Memory B cell (primary cell): ENCODE results near the gene AFAP1.

Experiments
- ATAC-seq: fragments of 150-1000 bp; cut with Tn5 transposase; 2 replicates; pipeline ENCODE4 v1.10.0; 2021; ENCODE audit warnings: low read depth, mild to moderate bottlenecking, moderate library complexity
- DNase-seq, 2 donors: peaks; one replicate each; pipeline ENCODE4 v3.0.0; 2022; ENCODE audit warnings: low spot score in 2 of 2
- H3K27ac Mint-ChIP-seq: one replicate; pipeline ENCODE4 v1.8.0; 2022; ENCODE audit warnings: mild to moderate bottlenecking, moderate library complexity, mixed read lengths
- H3K27me3 Mint-ChIP-seq: one replicate; pipeline ENCODE4 v1.8.0; 2022; ENCODE audit warnings: mixed read lengths
- H3K36me3 Mint-ChIP-seq: one replicate; pipeline ENCODE4 v1.8.0; 2022; ENCODE audit warnings: mild to moderate bottlenecking, mixed read lengths
- H3K4me1 Mint-ChIP-seq: one replicate; pipeline ENCODE4 v1.8.0; 2022; ENCODE audit warnings: mixed read lengths
- H3K4me3 Mint-ChIP-seq: one replicate; pipeline ENCODE4 v1.8.0; 2022; ENCODE audit warnings: mild to moderate bottlenecking, moderate library complexity, mixed read lengths
- H3K9me3 Mint-ChIP-seq: one replicate; pipeline ENCODE4 v1.8.0; 2022; ENCODE audit warnings: mixed read lengths

Gene AFAP1

GRCh38 chr4:7723625-7724024, 216.0 kb downstream of the AFAP1 start:
- Mint-ChIP-seq H3K9me3 (peaks cover 9% of the 10 kb centered on the region), H3K4me1 (no peaks in the 10 kb centered on the region), H3K36me3 (no peaks in the 10 kb centered on the region), H3K27ac (no peak overlapping the region), H3K4me3 (no peak overlapping the region), H3K27me3 (peaks cover 7% of the 10 kb centered on the region)
- no peak for ATAC-seq
- no peak for DNase-seq

- no peaks in the 10 kb centered on the region for H3K36me3 Mint-ChIP-seq
- ATAC-seq = no peak
- peaks cover 6% of the 10 kb centered on the region for H3K27me3 Mint-ChIP-seq
- no peak for DNase-seq
- no peak overlapping the region for H3K4me3 Mint-ChIP-seq
- H3K27ac Mint-ChIP-seq = no peak overlapping the region
- peaks cover 9% of the 10 kb centered on the region for H3K9me3 Mint-ChIP-seq
- H3K4me1 Mint-ChIP-seq = no peaks in the 10 kb centered on the region
Measured at GRCh38 chr4:7722766-7723387, 216.8 kb downstream of the AFAP1 start.

GRCh38 chr4:7721984-7722551, 217.6 kb downstream of the AFAP1 start:
- Mint-ChIP-seq H3K36me3 (no peaks in the 10 kb centered on the region), H3K4me1 (no peaks in the 10 kb centered on the region), H3K9me3 (peaks cover 9% of the 10 kb centered on the region), H3K27me3 (peaks cover 10% of the 10 kb centered on the region), H3K4me3 (no peak overlapping the region), H3K27ac (no peak overlapping the region)
- no peak for DNase-seq
- no peak for ATAC-seq

DNA sequence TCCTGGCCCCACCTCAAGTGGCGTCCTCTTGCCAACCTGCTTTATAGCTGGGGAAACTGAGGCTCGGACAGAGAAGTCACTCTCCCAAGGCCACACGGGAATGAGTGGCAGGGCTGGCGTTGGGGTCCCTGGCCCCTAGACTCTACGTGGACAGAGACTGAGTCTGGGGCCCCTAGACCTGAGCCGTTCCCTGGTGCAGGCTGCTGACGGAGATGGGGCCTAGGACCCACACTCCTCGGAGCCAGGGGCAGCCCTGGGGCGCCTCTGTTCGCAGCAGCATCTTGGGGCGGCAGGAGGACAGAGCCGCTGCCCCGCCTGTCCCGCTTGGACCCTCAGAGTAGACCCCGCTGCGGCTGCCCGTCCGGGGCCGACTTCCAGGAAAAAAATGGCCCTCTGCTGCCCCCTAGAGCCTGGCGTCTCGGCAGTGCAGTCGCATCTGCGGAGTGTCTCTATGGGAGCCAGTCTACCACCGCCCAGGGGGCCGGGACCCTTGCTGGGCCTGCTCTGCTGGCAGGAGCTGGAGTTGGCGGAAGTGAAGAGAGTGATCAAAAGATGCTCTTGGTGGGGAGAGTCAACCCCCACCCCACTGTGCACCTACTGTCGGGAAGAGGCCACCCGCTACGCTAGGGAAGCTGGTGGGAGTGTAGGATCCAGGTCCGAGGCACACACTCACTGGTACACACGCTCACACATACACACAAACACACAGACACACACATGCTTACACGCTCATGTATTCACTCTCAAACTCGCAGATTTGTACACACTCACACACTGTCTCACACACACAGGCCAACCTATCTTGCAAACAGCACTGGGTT, 220.1 kb downstream of the AFAP1 start:
- H3K4me3 Mint-ChIP-seq = no peak overlapping the region
- no peaks in the 10 kb centered on the region for H3K36me3 Mint-ChIP-seq
- H3K9me3 Mint-ChIP-seq = peaks cover 13% of the 10 kb centered on the region
- ATAC-seq (no peak), DNase-seq (no peak)
- H3K27ac Mint-ChIP-seq = no peak overlapping the region
- H3K27me3 Mint-ChIP-seq = peaks cover 19% of the 10 kb centered on the region
- H3K4me1 Mint-ChIP-seq = no peaks in the 10 kb centered on the region

DNA sequence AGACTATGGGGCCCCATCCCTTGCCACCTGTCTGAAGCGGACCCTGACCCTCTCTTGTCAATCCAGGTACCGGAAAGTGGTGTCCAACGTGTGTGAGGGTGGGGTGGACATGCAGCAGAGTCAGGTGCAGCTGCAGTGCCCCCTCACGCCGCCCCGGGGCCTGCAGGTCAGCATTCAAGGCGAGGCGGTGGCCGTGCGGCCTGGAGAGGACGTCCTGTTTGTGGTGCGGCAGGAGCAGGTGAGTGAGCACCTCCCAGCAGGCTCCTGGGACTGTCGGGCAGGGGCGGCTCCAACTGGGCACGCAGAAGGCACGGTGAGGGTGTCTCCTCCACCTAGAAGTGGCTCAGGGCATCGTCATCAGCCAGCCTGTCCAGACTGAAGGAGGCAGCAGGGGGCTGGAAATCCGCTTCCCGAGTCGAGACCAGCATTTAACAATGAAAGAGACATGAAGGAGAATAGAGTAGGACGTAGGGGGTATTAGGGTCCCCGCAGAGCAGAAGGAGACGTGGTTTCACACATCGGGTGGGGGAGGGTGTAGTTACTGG, 221.6 kb downstream of the AFAP1 start:
- H3K4me1 Mint-ChIP-seq = no peaks in the 10 kb centered on the region
- H3K4me3 Mint-ChIP-seq = no peak overlapping the region
- H3K9me3 Mint-ChIP-seq = peaks cover 5% of the 10 kb centered on the region
- H3K36me3 Mint-ChIP-seq = no peaks in the 10 kb centered on the region
- H3K27me3 Mint-ChIP-seq = peaks cover 19% of the 10 kb centered on the region
- DNase-seq (no peak), ATAC-seq (no peak)
- no peak overlapping the region for H3K27ac Mint-ChIP-seq

GRCh38 chr4:7717161-7717560, 222.5 kb downstream of the AFAP1 start:
- no peak overlapping the region for H3K4me3 Mint-ChIP-seq
- H3K4me1 Mint-ChIP-seq = no peaks in the 10 kb centered on the region
- no peak for ATAC-seq
- H3K27ac Mint-ChIP-seq = no peak overlapping the region
- peaks cover 17% of the 10 kb centered on the region for H3K27me3 Mint-ChIP-seq
- no peak for DNase-seq
- peaks cover 5% of the 10 kb centered on the region for H3K9me3 Mint-ChIP-seq
- H3K36me3 Mint-ChIP-seq = no peaks in the 10 kb centered on the region

DNA sequence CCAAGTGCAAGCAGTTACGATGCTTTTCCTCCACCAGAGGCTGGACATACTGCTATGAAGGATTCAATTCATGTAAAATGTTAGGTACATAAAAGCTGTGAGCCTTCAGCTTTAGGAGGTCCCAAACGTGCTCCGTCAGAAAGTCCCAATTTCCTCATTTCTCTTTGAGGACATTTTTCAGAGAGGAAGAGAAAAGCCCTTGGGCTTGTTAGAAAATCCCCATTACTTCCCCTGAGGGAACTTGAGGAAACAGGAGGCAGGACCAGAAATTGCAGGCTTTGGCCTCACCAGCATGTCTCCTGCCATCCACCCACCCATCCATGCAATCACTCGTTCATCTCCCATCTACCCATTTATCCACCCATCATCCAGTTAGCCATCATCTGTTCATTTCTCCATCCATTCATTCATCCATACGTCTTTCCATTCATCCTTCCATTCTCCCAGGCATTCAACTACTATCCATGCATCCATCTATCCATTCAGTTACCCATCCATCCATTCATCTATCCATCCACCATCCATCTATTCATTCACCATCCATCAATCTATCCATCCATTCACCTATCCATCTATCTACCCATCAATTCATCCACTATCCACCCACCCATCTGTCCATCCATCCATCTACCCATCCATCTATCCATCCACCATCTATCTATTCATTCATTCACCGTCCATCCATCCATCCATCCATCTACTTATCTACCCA, 223.5 kb downstream of the AFAP1 start:
- no peak for DNase-seq
- Mint-ChIP-seq H3K27me3 (peaks cover 17% of the 10 kb centered on the region), H3K4me3 (no peak overlapping the region), H3K27ac (no peak overlapping the region), H3K36me3 (no peaks in the 10 kb centered on the region), H3K9me3 (peaks cover 5% of the 10 kb centered on the region), H3K4me1 (no peaks in the 10 kb centered on the region)
- no peak for ATAC-seq

DNA sequence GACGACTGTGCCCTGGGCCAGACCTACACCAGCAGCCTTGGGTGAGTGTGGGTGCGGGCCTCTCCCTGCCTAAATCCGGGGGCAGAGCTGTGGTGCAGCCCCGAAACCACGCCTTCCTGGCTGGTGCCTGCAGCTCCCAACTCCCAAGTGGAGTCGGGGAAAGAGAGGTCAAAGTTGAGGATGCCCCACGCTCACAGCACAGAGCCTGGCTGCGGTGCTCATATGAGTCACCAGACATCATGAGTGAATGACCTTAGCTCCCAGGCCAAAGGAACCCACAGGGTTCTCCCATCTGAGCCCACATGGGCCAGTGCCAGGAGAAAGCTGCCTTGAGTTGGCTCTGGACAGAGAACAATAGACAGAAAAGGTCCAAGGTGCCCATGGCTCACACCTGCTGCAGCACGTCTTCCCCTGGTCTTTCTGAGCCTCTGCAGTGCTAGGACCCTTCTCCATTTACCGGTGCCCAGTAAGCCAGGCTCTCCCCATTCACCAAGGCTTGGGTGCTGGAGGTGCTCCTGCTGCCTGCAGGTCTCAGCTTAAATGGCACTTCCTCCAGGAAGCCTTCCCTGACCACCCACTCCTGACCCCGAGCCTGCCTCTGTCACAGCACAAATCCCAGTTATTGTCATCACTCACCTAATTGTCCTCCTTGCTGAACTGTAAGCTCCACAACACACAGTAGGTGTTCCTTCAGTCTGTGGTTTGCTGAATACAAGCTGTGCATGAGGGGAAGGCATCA, 224.2 kb downstream of the AFAP1 start:
- DNase-seq = no peak
- no peak for ATAC-seq
- Mint-ChIP-seq H3K4me3 (no peak overlapping the region), H3K27ac (no peak overlapping the region), H3K27me3 (peaks cover 17% of the 10 kb centered on the region), H3K36me3 (no peaks in the 10 kb centered on the region), H3K4me1 (no peaks in the 10 kb centered on the region), H3K9me3 (peaks cover 5% of the 10 kb centered on the region)

- DNase-seq = no peak
- no peak overlapping the region for H3K4me3 Mint-ChIP-seq
- peaks cover 5% of the 10 kb centered on the region for H3K9me3 Mint-ChIP-seq
- H3K4me1 Mint-ChIP-seq = no peaks in the 10 kb centered on the region
- H3K27me3 Mint-ChIP-seq = peaks cover 15% of the 10 kb centered on the region
- H3K27ac Mint-ChIP-seq = no peak overlapping the region
- H3K36me3 Mint-ChIP-seq = no peaks in the 10 kb centered on the region
- ATAC-seq = no peak
Measured at GRCh38 chr4:7714738-7715137, 224.9 kb downstream of the AFAP1 start.

DNA sequence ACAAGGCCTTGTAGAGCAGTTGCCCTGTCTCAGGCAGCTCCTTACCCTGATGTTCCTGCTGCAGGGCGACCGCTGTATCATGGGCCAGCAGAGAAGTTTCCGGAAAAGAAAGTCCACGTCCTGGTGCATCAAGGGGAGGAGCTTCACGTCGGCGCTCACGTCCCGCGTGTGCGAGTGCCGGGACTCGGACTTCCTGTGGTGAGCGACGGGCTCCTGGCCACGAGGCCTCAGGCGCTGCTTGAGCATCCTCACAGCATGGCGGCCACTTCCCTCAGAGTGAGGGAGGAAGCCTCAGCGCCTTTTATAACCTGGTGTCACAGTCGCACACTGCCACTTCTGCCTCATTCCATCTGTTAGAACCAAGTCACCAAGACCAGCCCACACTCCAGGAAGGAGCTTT, 225.5 kb downstream of the AFAP1 start:
- no peak for DNase-seq
- peaks cover 5% of the 10 kb centered on the region for H3K9me3 Mint-ChIP-seq
- no peak overlapping the region for H3K4me3 Mint-ChIP-seq
- no peak overlapping the region for H3K27ac Mint-ChIP-seq
- no peaks in the 10 kb centered on the region for H3K36me3 Mint-ChIP-seq
- no peak for ATAC-seq
- H3K27me3 Mint-ChIP-seq = peaks cover 15% of the 10 kb centered on the region
- no peaks in the 10 kb centered on the region for H3K4me1 Mint-ChIP-seq

DNA sequence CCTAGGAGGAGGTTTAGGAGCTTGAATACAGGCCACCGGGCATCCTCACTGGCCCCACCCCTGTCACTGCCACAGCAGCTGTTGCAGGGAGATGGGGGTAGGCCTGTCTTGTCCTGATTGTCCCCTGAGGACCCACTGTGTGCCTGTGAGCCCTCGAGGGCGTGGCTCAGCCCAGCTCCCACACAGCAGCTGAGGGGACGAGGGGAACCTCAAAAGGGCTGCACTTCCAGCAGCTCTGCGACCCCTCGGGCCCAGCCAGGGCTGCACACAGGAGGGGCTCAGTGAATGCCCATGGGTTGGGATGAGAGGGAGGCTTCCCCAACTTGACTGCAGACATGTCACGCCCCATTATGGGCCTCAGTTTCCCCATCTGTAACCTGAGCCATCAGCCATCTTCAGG, 225.9 kb downstream of the AFAP1 start:
- H3K4me1 Mint-ChIP-seq = no peaks in the 10 kb centered on the region

DNA sequence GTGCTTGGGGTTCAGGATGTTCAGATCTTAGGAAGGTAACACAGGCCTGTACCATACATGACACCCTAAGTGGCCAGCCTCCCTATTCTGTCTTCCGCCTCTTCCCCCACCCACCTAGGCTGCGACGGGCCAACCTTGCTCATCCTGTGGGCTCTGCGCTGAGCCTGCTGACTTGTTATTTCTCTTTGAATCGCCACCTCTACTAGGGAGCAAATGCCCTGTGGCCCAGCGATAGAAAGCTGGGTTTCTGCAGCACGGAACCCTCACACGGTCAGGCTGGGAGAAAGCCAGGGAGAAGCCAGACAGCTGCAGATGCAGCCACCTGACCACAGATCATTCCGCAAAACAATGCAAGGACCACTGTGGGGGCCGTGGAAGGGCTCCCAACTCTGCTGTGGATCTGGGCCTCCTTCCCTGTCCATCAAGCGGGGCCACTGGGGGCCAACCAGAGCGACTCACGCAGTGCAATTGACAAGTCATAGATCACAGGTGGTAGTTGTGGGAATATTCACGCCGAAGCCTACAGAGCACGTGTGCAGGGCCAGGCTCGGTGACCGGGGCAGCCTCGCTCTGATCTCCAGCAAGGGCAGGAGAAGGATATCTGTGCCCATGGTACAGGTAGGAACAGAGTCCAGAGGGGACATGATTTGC, 227.5 kb downstream of the AFAP1 start:
- ATAC-seq (no peak), DNase-seq (no peak)
- Mint-ChIP-seq H3K36me3 (no peaks in the 10 kb centered on the region), H3K27ac (no peak overlapping the region), H3K4me1 (no peaks in the 10 kb centered on the region), H3K4me3 (no peak overlapping the region), H3K27me3 (peaks cover 10% of the 10 kb centered on the region), H3K9me3 (peaks cover 5% of the 10 kb centered on the region)

More for the DNA sequence above, 225.9 kb downstream of the AFAP1 start:
- ATAC-seq = no peak
- peaks cover 14% of the 10 kb centered on the region for H3K27me3 Mint-ChIP-seq
- no peak overlapping the region for H3K27ac Mint-ChIP-seq
- H3K9me3 Mint-ChIP-seq = peaks cover 5% of the 10 kb centered on the region
- DNase-seq = no peak
- H3K4me3 Mint-ChIP-seq = no peak overlapping the region
- H3K36me3 Mint-ChIP-seq = no peaks in the 10 kb centered on the region

- no peaks in the 10 kb centered on the region for H3K36me3 Mint-ChIP-seq
- no peak overlapping the region for H3K27ac Mint-ChIP-seq
- H3K4me3 Mint-ChIP-seq = no peak overlapping the region
Measured at GRCh38 chr4:7711307-7711963, 228.2 kb downstream of the AFAP1 start.

More at GRCh38 chr4:7711307-7711963, 228.2 kb downstream of the AFAP1 start:
- peaks cover 4% of the 10 kb centered on the region for H3K9me3 Mint-ChIP-seq
- no peak for ATAC-seq
- H3K27me3 Mint-ChIP-seq = peaks cover 7% of the 10 kb centered on the region
- no peak for DNase-seq
- no peaks in the 10 kb centered on the region for H3K4me1 Mint-ChIP-seq
